CD4-positive, alpha-beta T cell (primary cell): ENCODE measurements around the gene YY1. TPM values are rescaled to one million over a fixed set of nuclear protein-coding genes. Genes with fewer than 3 reads are reported as not detected.

Source experiments
- ATAC-seq: fragments of 200-7000 bp; cut with Tn5 transposase; one replicate; pipeline ENCODE4 v1.10.0; 2022; ENCODE audit warnings: mild to moderate bottlenecking; ENCODE audit not compliant: poor library complexity
- CTCF ChIA-PET: fragments of 350-600 bp; sonication (Branson Sonifier 250); formaldehyde crosslinking; loops from one replicate; lab custom pipeline; 2021; ENCODE audit warnings: antibody characterized with exemption, inconsistent platforms; lab: Charles Lee
- POLR2A ChIA-PET: fragments of 350-600 bp; sonication (Branson Sonifier 250); formaldehyde crosslinking; loops from one replicate; lab custom pipeline; 2021; ENCODE audit warnings: antibody characterized with exemption, inconsistent platforms; lab: Charles Lee
- DNase-seq, 14 experiments: peaks; one replicate each; pipeline ENCODE4 v3.0.0-alpha.2; 2013 to 2020; ENCODE audit warnings: mixed read lengths in 2 of 14
- H3K27ac ChIP-seq, 2 donors: one replicate each; pipeline versions ENCODE4 v1.5.1 to v1.7.0; 2013; ENCODE audit warnings: low read length in 2 of 2, low read depth in 1 of 2, mild to moderate bottlenecking in 1 of 2
- H3K27me3 ChIP-seq, 2 experiments: 1 replicate in 1 of 2; 2 replicates in 1 of 2; pipeline versions ENCODE4 v1.6.1 to v1.7.0; 2013; ENCODE audit warnings: low read length in 2 of 2, control low read depth in 1 of 2, mild to moderate bottlenecking in 1 of 2, moderate library complexity in 1 of 2; ENCODE audit not compliant: insufficient read depth in 2 of 2, control insufficient read depth in 1 of 2
- H3K36me3 ChIP-seq: one replicate; pipeline ENCODE4 v1.6.1; 2013; ENCODE audit warnings: low read length, control low read depth; ENCODE audit not compliant: insufficient read depth
- H3K4me1 ChIP-seq: one replicate; pipeline ENCODE4 v1.6.1; 2013; ENCODE audit warnings: low read length, control low read depth; ENCODE audit not compliant: insufficient read depth
- H3K4me3 ChIP-seq: one replicate; pipeline ENCODE4 v1.5.1; 2013; ENCODE audit warnings: mild to moderate bottlenecking, low read length, moderate library complexity
- H3K9me3 ChIP-seq, 2 experiments: 1 replicate in 1 of 2; 2 replicates in 1 of 2; pipeline versions ENCODE4 v1.6.1 to v1.7.0; 2013; ENCODE audit warnings: low read length in 2 of 2, mild to moderate bottlenecking in 2 of 2, control low read depth in 1 of 2, moderate library complexity in 1 of 2; ENCODE audit not compliant: control insufficient read depth in 1 of 2, insufficient read depth in 1 of 2
- H3K27ac Mint-ChIP-seq: one replicate; pipeline ENCODE4 v1.8.0; 2020; ENCODE audit warnings: mixed read lengths
- H3K27me3 Mint-ChIP-seq: one replicate; pipeline ENCODE4 v1.8.0; 2021; ENCODE audit warnings: mixed read lengths
- H3K36me3 Mint-ChIP-seq: one replicate; pipeline ENCODE4 v1.8.0; 2021; ENCODE audit warnings: low read depth, mixed read lengths
- H3K4me1 Mint-ChIP-seq: one replicate; pipeline ENCODE4 v1.8.0; 2021; ENCODE audit warnings: low read depth, mixed read lengths
- H3K4me3 Mint-ChIP-seq: one replicate; pipeline ENCODE4 v1.8.0; 2020; ENCODE audit warnings: mild to moderate bottlenecking, mixed read lengths
- H3K9me3 Mint-ChIP-seq: one replicate; pipeline ENCODE4 v1.8.0; 2020; ENCODE audit warnings: mixed read lengths
- CTCF ChIP-seq: fragments of 200-600 bp; IDR thresholded peaks from one replicate; pipeline ENCODE4 v1.8.0; 2022; ENCODE audit warnings: antibody characterized with exemption, mild to moderate bottlenecking
- intact Hi-C, 2 experiments: fragments of 100-400 bp; cut with DNase I in 1 of 2; cut with micrococcal nuclease in 1 of 2; formaldehyde crosslinking; loops; one replicate each; pipeline versions ENCODE4 v1.15.1 to v1.9.0; 2023 to 2025; cut with DNase I, micrococcal nuclease
- total RNA-seq, 174 experiments: library from RNA in 2 of 174; stranded (reverse) in 2 of 174; gene quantifications; one replicate each; pipeline ENCODE4 v1.2.3 and lab custom pipeline; 2021 to 2026

Gene YY1
- total RNA-seq, 2 experiments from 2014 or later = 68.9 to 70.4 TPM

- Mint-ChIP-seq H3K4me3 (no peak overlapping the region), H3K36me3 (peaks cover 57% of the 10 kb centered on the region), H3K27ac (peak overlapping the region; percentile 53), H3K9me3 (no peaks in the 10 kb centered on the region), H3K4me1 (peaks cover 45% of the 10 kb centered on the region), H3K27me3 (no peaks in the 10 kb centered on the region)
- H3K4me1 ChIP-seq = peaks cover 22% of the 10 kb centered on the region
- peaks cover 22% of the 10 kb centered on the region for H3K36me3 ChIP-seq
- POLR2A ChIA-PET = no interaction called here
- no peaks in the 10 kb centered on the region for H3K27me3 ChIP-seq
- CTCF ChIA-PET = interaction anchor here (1.3 kb wide), 1 partner anchor 55 kb away, joined by 3 read pairs; no protein-coding TSS in a partner anchor
- H3K27ac ChIP-seq = no peak overlapping the region
- H3K9me3 ChIP-seq = no peaks in the 10 kb centered on the region
- DNase-seq (no peak), ATAC-seq (no peak)
- no peak overlapping the region for H3K4me3 ChIP-seq
- TF ChIP-seq CTCF = no peak
- intact Hi-C loops = no loop called here
Measured at GRCh38 chr14:100279563-100279962, 40.6 kb downstream of the YY1 start.

GRCh38 chr14:100281286-100282082 is 42.5 kb downstream of the YY1 start:
- ATAC-seq (no peak), DNase-seq (no peak)
- H3K9me3 ChIP-seq = no peaks in the 10 kb centered on the region
- no peak overlapping the region for H3K27ac ChIP-seq
- no peak overlapping the region for H3K27ac Mint-ChIP-seq
- H3K36me3 Mint-ChIP-seq = peaks cover 38% of the 10 kb centered on the region
- peaks cover 30% of the 10 kb centered on the region for H3K4me1 ChIP-seq
- H3K27me3 ChIP-seq = no peaks in the 10 kb centered on the region
- H3K9me3 Mint-ChIP-seq = no peaks in the 10 kb centered on the region
- H3K4me3 Mint-ChIP-seq = peak overlapping the region; percentile 20
- no peak overlapping the region for H3K4me3 ChIP-seq
- intact Hi-C loops = no loop called here
- CTCF ChIA-PET = no interaction called here
- TF ChIP-seq CTCF = no peak
- POLR2A ChIA-PET = no interaction called here
- H3K27me3 Mint-ChIP-seq = no peaks in the 10 kb centered on the region
- peaks cover 13% of the 10 kb centered on the region for H3K36me3 ChIP-seq
- peaks cover 26% of the 10 kb centered on the region for H3K4me1 Mint-ChIP-seq

- no peaks in the 10 kb centered on the region for H3K27me3 Mint-ChIP-seq
- no peak for TF ChIP-seq CTCF
- no peaks in the 10 kb centered on the region for H3K9me3 ChIP-seq
- peak overlapping the region; percentile 72 for H3K27ac Mint-ChIP-seq
- H3K4me3 ChIP-seq = no peak overlapping the region
- ChIA-PET POLR2A (interaction anchor here (0.8 kb wide), 1 partner anchor 58 kb away, joined by 3 read pairs; no protein-coding TSS in a partner anchor), CTCF (no interaction called here)
- H3K27me3 ChIP-seq = no peaks in the 10 kb centered on the region
- H3K4me3 Mint-ChIP-seq = no peak overlapping the region
- H3K9me3 Mint-ChIP-seq = no peaks in the 10 kb centered on the region
- peaks cover 22% of the 10 kb centered on the region for H3K4me1 Mint-ChIP-seq
- no peak overlapping the region for H3K27ac ChIP-seq
- intact Hi-C loops = no loop called here
- ATAC-seq (no peak), DNase-seq (no peak)
- H3K36me3 ChIP-seq = peaks cover 10% of the 10 kb centered on the region
- H3K4me1 ChIP-seq = peaks cover 30% of the 10 kb centered on the region
- peaks cover 33% of the 10 kb centered on the region for H3K36me3 Mint-ChIP-seq
Measured at GRCh38 chr14:100282083-100282350, 43.1 kb downstream of the YY1 start.
